Activated CD8-positive, alpha-beta memory T cell treated with anti-CD3 and anti-CD28 coated beads, Interleukin-2, amount 50 U/mL, for 1 hour (primary cell): Measurements from ENCODE around the gene ATG5.
"Not testable (repeated sequence)": the region's sequence is repeated elsewhere in the genome, so short reads cannot be mapped to it uniquely, and the experiment has no call there.

Experiments
- DNase-seq: peaks from one replicate; pipeline ENCODE4 v3.0.0-alpha.2; 2020; ENCODE audit errors: extremely low read depth

ATG5 gene

DNA sequence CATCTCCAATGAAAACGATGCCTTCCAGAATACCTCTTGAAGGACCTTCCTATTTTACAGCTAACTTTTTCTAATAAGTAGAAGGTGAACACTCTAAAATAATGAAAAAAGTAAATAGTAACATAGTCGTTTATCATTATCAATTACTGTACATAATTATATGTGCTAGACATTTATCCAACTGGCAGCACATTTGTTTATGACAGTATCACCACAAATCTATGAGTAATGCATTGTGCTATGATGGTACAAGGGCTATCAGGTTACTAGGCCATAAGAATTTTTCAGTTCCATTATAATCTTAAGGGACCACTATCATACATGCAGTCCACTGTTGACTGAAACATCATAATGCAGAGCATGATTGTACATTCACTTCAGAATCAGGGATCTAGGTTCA, 68.4 kb downstream of the ATG5 start:
- DNase-seq, result no peak

GRCh38 chr6:106256201-106256968, 69.2 kb downstream of the ATG5 start:
- DNase-seq, result no peak

- no peak for DNase-seq
Observed at GRCh38 chr6:106255306-106255705, 70.3 kb downstream of the ATG5 start.

DNA sequence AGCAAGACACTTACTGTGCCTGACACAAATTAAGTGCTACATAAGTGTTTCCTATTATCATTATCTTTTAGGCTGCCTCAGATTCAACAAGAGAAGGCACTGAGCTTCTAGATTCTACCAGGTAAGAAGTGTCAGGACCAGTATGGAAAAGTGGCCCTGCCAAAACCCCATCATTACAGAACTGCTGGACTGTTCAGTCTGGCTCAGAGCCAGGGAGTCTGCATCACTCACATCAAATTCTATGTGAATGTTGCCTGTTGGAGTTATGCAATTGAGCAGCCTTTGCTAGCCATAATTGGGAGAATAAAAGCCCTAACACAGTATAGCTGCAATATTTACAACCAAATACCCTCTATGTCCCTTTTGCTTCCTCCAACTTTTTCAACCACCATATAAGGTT, 70.9 kb downstream of the ATG5 start:
- no peak for DNase-seq

GRCh38 chr6:106253731-106254130, 71.8 kb downstream of the ATG5 start:
- DNase-seq, result no peak

GRCh38 chr6:106253172-106253571, 72.4 kb downstream of the ATG5 start:
- DNase-seq, result no peak

DNA sequence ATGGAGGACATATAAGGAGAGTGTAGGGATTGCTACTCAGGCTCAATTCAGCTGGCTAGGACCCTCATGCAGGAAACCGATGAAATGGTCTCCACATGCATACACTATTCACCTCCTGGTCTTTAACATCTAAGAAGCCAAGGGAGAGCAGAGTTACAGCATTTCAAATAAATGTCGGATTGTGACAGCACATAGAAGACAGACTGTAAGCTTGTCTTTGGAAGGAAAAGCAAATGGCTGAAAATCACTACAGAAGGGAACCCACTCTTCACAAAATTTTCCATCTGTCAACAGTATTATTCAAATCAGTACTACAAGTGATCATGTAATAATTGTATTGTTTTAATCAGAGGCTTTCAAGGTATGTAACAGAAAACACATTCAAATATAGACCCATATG, 72.9 kb downstream of the ATG5 start:
- no peak for DNase-seq

GRCh38 chr6:106251531-106252255, 73.9 kb downstream of the ATG5 start:
- not testable (repeated sequence) for DNase-seq

GRCh38 chr6:106250953-106251352, 74.6 kb downstream of the ATG5 start:
- DNase-seq, result no peak

GRCh38 chr6:106249658-106250057, 75.9 kb downstream of the ATG5 start:
- DNase-seq, result no peak

DNA sequence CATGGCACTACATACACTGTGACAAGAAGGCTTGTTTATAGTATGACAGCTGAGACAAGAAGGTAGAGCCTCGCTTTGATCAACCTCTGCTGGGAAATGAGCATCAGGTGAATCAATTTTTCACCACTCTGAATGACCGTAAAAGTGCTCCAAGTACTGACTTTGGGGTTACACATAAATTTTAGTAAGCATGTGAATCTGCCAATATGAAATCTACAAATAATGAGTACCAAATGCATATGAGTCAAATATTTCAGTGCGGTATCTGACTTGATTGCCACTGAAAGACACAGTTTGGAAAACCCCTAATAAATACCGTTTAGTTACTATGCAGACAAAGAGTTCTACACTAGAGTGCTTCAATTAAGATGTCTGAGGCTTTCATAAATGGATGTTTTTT, 77.8 kb downstream of the ATG5 start:
- no peak for DNase-seq

- no peak for DNase-seq
Observed at GRCh38 chr6:106247293-106247692, 78.3 kb downstream of the ATG5 start.

- DNase-seq, result no peak
Observed at GRCh38 chr6:106244931-106245330, 80.6 kb downstream of the ATG5 start.

DNA sequence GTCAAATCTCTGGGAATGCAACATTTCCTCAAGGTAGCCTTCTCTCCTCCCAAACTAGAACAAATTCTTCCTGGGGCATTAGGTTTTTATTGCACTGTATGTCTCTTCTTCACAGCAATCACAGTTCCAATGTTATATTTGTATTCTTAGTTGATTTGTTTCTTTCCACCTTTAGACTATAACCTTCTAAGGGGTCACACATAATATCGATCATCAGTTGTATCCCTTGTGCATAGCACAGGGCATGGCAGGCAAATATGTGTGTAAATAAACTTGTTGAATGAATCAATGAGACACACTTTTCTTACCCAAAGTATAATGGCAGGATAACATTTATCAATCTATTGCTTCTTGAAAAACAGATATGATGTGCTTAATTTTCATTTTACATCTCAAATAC, 81.0 kb downstream of the ATG5 start:
- DNase-seq, result no peak

- no peak for DNase-seq
Observed at GRCh38 chr6:106243261-106243660, 82.3 kb downstream of the ATG5 start.

DNA sequence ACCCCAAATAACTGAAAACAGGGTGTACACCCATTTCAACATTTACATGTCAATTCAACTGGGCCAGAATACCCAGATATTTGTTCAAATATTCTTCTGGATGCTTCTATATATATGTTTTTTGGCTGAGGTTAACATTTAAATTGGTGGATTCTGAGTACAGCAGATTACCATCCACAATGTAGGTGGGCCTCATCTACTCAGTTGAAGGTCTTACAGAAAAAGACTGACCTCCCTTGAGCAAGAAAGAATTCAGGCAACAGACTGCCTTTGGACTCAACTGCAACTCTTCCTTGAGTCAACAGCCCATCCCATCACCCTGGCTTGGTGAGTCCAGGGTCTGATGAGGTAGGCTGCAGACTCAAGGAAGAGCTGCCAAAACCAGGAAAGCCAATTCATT, 84.1 kb downstream of the ATG5 start:
- DNase-seq, result no peak

- no peak for DNase-seq
Observed at GRCh38 chr6:106237286-106237685, 88.3 kb downstream of the ATG5 start.

GRCh38 chr6:106229876-106230445, 95.6 kb downstream of the ATG5 start:
- not testable (repeated sequence) for DNase-seq

GRCh38 chr6:106227612-106228507, 97.7 kb downstream of the ATG5 start:
- DNase-seq, result no peak

- DNase-seq, result no peak
Observed at GRCh38 chr6:106226676-106227075, 98.9 kb downstream of the ATG5 start.

- DNase-seq, result no peak
Observed at GRCh38 chr6:106225581-106225980, 100.0 kb downstream of the ATG5 start.
